Measurements from ENCODE around the gene CTSC.

Gene CTSC

DNA sequence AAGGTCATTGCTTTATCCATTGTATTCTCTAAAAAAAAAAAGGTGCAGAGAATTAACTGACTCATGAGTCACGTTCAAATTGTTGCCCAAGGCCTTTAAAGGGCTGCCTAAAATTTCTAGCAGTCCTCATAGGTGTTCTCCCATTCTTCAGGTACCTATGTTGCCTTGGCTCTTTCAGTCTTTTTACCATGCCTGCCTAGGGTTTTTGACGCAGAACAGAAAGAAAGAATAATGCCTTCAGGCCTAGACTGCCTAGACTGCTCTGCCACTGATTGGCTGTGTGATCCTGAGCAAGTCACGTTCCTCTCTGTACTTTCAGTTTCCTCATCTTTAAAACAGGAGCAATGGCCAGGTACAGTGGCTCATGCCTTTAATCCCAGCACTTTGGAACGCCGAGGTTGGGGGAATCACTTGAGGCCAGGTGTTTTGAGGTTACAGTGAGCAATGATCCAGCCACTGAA is 21.5 kb downstream of the CTSC start:
- DNase-seq = no peak

GRCh38 chr11:88315015-88315414 is 22.5 kb downstream of the CTSC start:
- DNase-seq = no peak

GRCh38 chr11:88313441-88313840 is 24.1 kb downstream of the CTSC start:
- DNase-seq = no peak

DNA sequence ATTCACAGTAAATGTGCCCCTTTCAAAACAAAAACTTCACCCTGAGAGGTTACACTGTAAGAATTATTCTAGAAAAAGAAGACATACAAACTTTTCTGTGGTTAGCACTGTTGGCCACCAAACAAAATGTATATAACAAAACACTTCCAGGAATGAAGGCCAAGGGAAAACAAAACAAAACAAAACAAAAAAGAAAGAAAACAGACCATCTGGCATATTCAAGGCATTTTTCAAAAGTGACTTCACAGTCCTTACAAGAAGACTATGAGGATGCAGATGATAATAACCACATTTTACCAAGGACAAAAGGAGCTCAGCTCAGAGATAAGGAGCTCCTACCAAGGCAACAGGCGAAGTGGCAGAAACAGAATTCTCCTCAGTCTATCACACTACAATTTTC is 24.9 kb downstream of the CTSC start:
- no peak for DNase-seq

DNA sequence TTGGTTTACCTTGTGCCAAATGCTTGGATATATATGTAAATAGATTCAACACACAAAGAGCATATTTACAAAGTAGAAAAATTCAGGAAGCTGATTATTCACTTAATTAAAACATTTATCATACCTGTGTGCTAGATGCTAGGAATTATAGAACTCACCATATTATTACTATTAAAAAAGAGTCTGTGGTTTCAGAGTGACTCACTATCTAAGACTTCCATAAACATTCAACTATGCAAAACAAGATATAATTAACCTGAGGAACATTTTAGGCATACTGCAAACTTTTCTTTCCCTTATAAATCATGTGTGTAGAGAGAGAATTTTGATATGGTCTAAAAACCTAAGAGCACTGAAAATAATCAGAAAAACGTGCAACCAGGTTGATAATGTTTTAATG is 27.3 kb downstream of the CTSC start:
- no peak for DNase-seq

DNA sequence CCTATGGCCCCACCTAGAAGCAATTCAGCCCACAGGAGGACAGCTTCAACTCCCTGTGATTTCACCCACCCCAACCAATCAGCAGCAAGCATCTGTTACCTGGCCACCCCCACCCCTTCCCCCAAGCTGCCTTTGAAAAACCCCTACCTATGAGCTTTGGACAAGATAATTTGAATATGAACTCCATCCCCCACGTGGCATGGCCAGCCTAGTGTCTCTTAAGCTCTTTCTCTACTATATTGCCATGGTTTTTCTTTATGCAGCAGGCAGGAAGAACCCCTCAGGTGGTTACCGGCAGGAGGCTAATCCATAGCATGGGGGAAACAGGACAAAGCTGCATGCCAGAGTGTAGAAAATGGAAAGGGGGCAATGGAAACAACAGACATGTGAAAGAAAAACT is 29.0 kb downstream of the CTSC start:
- no peak for DNase-seq

DNA sequence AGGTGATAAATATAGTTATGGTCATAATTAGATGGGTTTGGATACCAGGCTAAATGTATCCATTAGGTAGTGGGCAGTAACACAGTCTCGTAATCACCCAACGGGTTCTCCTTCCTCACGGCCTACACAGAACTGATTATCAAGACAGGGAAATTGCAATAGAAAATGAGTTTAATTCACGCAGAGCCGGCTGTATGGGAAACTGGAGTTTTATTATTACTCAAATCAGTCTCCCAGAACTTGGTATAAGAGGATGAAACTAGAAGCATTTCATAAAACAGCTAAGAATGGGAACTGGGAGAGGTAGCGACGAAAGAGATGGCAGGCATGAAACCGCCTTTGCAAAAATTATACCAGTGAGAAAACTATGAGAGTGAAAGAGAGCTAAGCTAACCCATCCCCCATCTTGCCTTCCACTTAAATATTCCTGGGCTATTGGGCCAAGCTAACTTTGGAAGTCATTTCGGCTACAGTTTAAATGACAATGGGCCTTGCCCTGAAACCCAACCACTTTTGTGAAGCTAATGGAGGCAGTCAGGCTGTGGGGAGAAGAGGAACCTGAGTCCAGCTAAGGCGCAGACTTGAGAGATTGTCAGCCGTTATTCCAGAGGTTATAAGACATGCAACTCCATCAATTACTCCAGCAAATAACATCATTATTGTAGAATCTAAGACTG is 29.6 kb downstream of the CTSC start:
- DNase-seq = no peak

DNA sequence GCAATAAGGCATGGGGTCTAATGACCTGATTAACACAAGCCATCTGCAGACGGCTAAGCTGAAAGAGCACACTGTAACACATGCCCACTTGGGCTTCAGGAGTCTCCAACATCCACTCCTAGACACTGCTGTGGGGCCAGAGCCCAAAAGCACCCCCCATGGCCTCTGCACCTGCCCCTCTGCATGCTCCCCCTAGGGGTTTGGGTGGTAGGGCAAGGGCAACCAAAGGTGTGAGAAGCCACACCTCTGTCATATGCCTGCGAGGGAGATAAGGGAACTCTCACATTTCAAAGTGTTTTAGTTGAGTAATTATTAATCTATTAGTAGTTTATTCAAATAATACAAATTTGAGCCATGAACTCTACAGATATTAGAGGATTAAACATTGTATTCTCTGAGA is 30.8 kb downstream of the CTSC start:
- no peak for DNase-seq

DNA sequence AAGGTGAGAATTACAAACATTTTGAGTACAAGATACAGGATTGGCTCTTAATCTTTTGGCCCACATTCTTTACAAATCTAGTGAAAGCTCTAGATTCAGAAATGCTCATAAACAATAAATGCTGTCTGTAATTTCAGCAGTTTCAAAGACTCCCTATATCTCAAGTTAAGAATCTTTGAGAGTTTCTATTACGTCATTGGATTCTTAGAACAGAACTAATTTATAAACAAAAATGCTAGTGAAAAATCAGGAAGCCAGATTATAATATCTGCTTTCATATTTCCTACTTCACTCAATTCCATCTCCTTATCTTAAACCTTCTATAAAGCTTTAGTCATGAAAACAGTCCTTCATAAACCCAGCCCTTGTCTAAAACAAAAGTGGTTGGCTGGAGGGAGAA is 32.1 kb downstream of the CTSC start:
- DNase-seq = no peak

GRCh38 chr11:88304352-88304751 is 33.2 kb downstream of the CTSC start:
- no peak for DNase-seq

DNA sequence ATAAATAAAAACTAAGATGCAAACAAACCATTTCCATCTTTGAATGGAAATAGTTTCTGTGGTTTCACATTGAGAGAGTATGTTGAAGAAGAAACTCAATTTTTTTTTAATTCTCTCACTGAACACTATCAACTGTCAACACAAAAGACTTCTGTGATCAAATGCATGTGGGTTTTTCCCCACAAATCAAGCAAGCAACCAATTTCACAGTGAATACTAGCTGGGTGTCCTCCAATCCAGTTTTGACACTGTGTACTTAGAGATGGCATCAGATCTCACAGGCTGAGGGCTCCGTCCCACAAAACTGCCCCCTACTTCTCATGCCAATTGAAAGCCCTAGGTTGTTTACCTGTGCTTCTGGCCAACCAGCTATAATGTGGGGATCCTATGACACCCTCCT is 34.5 kb downstream of the CTSC start:
- peak; percentile 31 for DNase-seq

DNA sequence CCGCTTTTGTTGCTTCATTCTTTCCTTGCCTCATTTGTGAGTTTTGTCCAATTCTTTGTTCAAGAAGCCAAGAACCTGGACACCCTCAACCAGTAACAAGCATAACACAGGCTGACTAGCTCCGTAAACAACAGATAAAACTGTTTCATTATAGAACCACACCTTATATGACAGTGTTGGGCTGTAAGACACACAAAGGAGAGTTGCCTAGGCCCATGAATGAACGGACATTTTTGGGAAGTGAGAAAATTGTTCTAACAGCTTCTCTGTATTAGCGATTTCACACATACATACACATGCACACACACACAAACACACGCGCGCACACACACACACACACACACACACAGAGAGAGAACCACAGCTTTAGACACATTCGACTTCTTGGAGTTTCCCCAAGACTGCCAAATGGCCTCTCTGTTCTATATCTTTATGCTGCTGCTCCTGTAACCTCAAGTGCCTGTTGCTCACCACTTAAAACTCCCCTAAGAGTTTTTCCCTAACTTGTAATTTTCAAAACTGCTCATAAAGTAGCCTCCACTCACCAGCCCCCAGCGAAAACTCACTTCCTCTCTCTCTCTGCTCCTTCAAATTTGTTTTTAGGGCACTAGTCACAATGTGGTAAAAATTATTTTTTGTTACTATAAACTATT is 35.9 kb downstream of the CTSC start:
- peak; percentile 28 for DNase-seq

GRCh38 chr11:88300888-88301487 is 36.5 kb downstream of the CTSC start:
- peak; percentile 23 for DNase-seq

DNA sequence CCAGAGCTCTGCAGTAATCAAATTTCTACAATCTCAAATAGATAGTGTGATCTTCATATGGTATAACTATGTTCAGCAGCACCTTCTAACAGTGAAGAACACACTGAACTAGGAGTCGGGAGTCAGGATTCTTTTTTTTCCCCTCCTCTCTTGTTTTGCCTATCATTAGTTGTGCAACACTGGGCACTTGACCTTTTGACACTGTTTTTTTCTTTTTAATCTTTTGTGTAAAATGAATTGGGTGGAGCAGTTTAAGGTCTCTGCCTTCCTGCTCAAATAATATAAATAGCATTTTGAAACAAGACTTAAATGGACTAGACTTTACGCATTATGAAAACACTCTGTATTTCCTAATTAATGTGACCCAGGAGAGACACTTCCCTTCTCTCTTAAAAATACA is 39.7 kb downstream of the CTSC start:
- DNase-seq = no peak

GRCh38 chr11:88297421-88297820 is 40.1 kb downstream of the CTSC start:
- no peak for DNase-seq

DNA sequence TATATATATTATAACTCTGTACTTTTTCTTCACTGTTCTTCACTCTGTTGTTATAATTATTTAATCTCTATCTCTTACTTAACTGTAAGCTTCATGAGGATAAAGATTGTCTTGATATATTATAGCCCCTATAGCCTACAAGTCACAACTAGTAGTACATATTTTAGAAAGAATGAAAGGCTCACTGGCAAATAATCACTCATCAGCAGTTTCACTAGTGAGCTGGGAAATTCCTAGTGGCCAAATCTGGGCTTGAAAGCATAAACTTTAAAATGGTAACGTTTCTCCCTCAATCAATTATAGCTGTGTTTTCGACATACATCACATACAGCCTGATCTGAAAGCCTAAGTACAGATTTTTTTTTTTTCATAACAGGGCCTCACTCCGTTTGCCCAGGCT is 42.5 kb downstream of the CTSC start:
- no peak for DNase-seq

DNA sequence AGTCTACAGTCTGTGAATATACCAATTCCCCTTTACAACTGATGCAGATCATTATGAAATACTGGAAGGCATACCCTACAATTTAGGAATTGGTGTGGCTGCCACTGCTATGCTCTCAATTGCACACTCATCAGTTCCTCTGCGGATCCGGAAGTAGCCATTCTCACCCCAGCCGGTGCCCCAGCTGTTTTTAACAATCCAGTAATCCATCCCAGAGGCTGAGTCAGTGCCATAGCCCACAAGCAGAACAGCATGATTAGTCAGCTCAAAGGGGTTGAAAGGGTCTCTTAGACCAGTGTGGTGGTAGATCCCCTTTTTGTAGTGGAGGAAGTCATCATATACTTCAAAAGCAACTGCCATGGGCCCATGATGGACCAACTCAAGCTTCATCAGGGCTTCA is 43.6 kb downstream of the CTSC start:
- no peak for DNase-seq

DNA sequence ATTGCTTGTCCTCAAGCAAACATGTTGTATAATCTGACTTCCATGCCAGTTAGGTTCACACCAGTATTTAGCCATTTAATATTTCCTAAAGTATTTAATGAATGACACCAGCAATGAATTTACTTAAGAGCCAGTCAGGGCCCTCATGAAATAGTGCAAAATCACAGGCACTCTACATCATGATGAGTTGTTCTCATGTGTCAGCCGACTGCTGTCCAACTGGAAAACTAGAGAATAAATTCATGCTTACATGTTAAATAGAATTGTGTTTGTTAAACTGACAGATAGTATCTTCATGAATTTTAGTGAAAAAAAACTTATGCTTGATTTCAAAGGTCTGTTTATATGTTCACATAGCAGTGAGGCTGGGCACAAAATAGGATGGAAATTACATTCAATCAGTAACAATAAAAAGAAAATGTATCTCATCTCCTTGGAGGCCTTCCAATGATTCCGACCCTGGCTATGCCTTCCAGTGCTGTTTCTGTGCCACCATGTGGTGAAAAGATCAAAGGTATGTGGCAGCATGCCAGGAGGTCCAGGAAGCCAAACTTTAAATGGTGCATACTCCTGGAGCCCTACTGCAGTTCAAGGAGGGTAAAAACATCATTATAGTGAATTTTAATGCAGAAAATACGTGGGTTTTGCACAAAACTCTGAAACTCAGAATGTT is 45.2 kb downstream of the CTSC start:
- DNase-seq = no peak

- DNase-seq = no peak
Measured at GRCh38 chr11:88288560-88288959, 49.0 kb downstream of the CTSC start.

- DNase-seq = no peak
Measured at GRCh38 chr11:88284336-88285050, 53.0 kb downstream of the CTSC start.

DNA sequence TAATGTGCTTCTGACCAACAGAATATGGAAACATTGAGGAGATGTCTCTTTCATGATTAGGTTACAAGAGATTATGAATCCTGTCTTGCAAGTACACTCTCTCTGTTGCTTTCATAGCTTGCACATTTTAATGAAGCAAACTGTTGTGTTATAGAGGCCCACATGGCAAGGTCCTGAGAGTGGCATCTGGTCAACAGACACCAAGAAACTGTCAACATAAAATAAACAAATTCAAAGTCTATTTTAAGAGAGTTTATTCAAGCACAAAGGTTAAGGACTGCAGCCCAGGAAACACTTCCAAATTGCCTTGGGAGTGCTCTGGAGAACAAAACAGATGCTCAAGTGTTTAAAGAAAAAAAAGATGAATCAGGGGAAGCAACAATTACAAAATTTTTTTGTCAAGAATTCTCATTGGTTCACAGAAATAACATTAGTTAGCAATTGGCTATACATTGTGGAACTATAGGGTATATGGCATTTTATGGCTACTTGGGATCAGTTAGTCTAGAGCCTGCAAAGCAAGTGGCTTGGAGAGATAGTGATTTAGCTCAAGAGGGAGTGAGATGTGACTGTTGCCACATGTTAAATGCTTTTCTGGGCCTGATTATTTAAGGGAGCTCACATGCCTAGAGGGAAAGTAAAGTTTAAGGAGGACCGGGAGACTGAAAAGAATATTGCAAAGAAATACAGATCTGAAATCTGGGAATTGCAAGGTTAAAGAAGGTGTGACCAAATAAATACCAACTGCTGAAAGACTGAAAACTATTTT is 54.6 kb downstream of the CTSC start:
- DNase-seq = no peak

GRCh38 chr11:88281317-88281712 is 56.2 kb downstream of the CTSC start:
- DNase-seq = no peak
